Smooth muscle cell of trachea (primary cell): ENCODE results near the gene PGS1. TPM values are rescaled to one million over a fixed set of nuclear protein-coding genes. Genes with fewer than 3 reads are reported as not detected.

Source experiments
- total RNA-seq: library from RNA; depleted of rRNA; stranded (reverse); fragments of >200 nt; gene quantifications from 2 replicates; pipeline ENCODE4 v1.2.1, GENCODE V29; 2014

The PGS1 gene, protein sequence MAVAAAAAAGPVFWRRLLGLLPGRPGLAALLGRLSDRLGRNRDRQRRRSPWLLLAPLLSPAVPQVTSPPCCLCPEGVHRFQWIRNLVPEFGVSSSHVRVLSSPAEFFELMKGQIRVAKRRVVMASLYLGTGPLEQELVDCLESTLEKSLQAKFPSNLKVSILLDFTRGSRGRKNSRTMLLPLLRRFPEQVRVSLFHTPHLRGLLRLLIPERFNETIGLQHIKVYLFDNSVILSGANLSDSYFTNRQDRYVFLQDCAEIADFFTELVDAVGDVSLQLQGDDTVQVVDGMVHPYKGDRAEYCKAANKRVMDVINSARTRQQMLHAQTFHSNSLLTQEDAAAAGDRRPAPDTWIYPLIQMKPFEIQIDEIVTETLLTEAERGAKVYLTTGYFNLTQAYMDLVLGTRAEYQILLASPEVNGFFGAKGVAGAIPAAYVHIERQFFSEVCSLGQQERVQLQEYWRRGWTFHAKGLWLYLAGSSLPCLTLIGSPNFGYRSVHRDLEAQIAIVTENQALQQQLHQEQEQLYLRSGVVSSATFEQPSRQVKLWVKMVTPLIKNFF
- total RNA-seq, result 35.6 and 52.1 TPM in 2 replicates

DNA sequence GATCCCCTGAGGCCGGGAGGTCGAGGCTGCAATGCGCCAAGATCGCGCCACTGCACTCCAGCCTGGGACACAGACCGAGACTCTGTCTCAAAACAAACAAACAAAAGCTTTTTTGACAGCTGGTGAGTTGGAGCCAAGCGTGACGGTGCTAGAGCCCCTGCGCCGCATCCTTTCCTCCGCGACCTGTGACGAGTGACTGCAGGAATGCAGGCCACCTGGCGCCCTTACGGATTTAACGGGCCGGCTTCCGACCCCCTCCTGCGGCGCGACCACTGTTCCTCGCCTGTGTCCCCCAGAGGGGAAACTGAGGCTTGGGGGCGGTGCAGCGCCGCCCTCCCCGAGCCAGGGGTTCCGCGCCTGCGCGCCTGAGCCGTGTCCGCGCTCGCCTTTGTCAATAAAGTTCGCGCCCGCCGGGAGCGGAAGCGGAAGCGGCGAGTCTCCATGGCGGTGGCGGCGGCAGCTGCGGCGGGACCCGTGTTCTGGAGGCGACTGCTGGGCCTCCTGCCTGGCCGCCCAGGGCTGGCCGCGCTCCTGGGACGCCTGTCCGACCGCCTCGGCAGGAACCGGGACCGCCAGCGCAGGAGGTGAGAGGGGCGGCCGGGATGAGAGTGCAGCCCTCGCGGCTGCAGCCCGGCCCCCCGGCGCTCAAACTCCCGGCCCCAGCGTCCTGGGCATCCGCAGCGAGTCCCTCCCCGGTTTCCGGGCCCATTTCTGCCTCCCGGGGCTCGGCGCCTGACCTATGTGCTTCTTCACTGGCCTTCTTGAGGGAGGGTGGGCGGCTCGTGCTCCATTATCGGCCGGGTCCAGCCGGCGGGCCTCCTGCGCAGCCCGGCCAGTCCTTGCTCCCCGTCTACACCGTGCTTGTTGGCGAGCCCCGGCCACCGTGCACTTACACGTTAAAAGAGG, at the start of gene PGS1:
PGS1 (plus strand) TSS at position 425 of the 906 bp plus-strand sequence; CDS start at position 442, 17 bp downstream.

DNA sequence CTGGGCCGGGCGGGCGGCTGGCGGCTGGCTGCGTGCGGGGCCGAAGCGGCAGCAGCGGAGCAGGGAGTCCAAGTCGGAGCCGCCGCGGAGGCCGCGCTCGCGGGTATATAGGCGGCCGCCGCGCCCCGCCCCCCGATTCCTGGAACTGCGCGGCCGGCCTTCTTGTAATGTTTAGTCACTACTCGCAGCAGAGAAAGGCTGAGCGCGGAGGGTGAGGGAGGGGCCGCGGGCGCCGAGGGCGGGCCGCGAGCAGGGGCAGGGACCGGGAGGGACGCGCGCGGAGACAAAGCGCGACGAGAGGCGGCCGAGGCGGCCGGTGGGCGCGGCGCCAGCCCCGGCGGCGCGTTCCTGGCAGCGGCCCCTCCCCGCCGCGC, 18.5 kb upstream of the PGS1 start, which contains the start of gene SOCS3:
SOCS3 (minus strand) TSS at position 81 of the 374 bp plus-strand sequence. CDS start 982 bp downstream, outside the sequence.

Other genes starting within 250 kb of the PGS1 start
- 0.17 and 1.0 TPM in 2 replicates for gene TMC6, start 249.9 kb upstream of the PGS1 start, total RNA-seq
- gene TMC8, start 247.9 kb upstream of the PGS1 start, total RNA-seq, result not detected in 2 replicates
- gene C17orf99, start 232.3 kb upstream of the PGS1 start, total RNA-seq, result not detected in 2 replicates
- gene SYNGR2, start 210.1 kb upstream of the PGS1 start, total RNA-seq, result 3.1 and 11.2 TPM in 2 replicates
- 50.9 and 263 TPM in 2 replicates for gene TK1, start 191.6 kb upstream of the PGS1 start, total RNA-seq
- 34.8 and 42.8 TPM in 2 replicates for gene AFMID, start 191.3 kb upstream of the PGS1 start, total RNA-seq
- gene BIRC5, start 164.4 kb upstream of the PGS1 start, total RNA-seq, result 12.6 and 90.8 TPM in 2 replicates
- gene TMEM235, start 147.0 kb upstream of the PGS1 start, total RNA-seq, result not detected in 2 replicates
- gene SOCS3, start 18.6 kb upstream of the PGS1 start, total RNA-seq, result 103 and 119 TPM in 2 replicates
- gene DNAH17, start 198.7 kb downstream of the PGS1 start, total RNA-seq, result 0.15 TPM in 1 of 2 replicates, not detected in the other